HG02678 (cell line): ENCODE data around the gene SEMA4C.
"Not testable (repeated sequence)": the region's sequence is repeated elsewhere in the genome, so short reads cannot be mapped to it uniquely, and the experiment has no call there.

Experiments
- ATAC-seq: cut with Tn5 transposase; IDR thresholded peaks from one replicate; pipeline ENCODE4 v1.9.1; 2021; ENCODE audit warnings: mild to moderate bottlenecking, moderate library complexity; ENCODE audit not compliant: unreplicated experiment

SEMA4C gene

DNA sequence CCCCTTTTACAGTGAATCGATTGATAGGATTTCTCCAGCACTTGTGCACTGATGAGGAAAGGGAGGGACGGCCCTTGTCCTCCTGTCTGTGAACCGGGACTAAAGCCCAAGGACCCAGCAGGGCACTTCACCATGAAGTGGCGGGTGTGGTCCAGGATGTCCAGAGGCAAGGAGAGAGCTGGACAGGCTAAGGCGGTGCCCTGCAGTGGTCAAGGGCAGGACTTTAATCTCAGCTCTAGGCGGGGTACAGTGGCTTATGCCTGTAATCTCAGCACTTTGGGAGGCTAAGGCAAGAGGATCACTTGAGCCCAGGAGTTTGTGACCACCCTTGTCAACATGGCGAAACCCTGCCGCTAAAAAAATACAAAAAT, 28.2 kb upstream of the SEMA4C start:
- no peak for ATAC-seq

DNA sequence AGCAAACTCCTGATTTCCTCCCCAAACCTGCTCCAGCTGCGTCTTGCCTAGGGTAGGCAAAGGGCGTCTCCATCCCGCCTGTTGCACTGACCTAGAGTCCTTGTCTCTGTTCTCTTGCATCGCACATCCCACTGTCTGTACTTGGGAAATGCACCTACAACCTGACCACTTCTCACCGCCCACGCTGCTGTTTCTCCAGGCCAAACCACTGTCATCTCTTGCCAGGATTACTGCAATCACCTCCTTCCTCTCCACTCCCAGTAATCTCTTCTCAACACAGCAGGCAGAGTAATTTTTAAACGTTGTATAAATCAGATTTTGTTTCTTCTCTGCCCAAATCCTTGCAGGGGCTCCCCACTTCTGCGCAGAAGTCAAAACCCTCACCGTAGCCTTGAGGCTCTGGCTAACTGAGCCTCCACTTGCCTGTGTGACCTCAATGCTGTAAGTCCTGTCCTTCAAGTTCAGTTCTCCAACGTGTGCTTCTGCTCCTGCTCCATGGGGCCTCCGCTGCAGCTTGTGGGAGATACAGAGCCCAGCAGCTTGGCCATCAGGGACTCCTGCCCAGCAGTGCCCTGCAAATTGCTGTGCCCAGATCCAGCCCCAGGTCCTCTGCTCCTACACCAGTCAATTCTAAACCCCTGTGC, 27.7 kb upstream of the SEMA4C start:
- no peak for ATAC-seq

DNA sequence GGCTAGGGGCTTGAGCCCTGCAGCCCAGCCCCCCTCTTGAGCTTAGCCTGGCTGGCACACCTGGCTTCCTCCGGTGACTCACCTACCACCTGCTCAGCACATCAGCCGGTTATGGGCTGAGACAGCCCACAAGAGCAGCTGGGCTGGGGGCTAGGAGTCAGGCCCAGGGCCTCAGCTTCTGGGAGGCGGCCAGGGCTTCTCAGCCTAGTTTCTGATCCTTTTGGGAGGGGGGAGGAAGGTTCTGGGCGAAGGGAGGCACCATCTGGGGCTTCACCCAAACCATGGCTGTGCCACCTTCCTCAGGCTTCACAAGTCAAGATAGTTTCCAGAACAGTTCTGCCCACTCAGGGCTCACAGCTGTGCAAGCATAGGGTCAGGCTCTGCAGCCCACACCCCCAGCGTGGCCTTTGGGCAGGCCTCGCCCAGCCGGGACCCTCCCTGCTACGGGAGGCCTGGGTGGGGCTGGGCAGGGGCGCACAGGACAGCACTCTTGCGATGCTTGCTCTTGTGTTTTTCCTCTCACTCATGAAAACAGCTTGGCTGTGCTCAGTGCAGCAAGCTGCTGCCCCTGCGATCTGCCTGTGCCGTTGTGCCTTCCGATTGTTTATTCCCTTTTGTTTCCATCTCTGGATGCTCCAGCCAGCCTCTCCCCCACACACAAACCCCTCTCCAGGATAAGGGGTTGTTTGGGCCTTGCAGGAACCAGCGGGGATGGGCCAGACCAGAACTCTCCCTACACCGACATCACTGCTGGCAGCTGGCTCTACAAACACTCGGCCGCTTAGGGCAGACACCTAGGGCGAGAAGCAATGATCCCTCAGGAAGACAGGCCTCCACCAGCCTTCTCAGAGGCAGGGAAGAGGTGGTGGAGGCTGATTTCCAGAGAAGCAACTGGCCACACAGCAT, 26.1 kb upstream of the SEMA4C start:
- ATAC-seq = no peak

DNA sequence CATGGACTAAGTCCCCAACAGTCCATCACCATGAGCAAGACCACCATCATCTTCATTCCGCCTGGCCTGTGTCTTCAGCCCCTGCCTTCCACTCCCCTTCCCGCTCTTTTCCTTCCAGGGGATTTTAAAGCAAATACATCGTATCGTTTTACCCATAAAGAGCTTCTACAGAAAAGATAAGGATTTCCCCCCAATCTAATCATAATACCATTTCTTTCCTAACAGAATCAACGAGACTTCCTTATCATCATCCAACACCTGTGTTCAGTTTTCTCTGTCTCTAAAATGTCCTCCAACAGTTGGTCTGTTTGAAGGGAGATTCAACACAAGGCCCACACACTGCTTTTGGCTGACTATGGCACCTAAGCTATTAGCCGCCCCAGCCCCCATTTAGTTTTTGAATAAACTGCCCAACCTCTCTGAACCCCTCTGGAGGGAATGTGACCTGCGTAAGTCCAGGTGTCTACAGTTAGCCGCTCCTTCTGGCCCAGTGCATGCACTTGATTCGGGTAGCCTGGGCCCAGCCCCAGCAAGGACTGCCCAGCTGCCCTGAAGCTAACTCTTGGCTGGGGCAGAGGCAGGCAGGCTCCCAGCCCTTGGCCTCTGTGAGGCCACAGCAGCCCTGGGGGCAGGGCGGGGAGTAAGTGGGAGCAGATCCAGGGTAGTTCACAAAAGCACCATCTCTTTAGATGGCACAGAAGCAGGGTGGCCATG, 25.3 kb upstream of the SEMA4C start:
- ATAC-seq = no peak

DNA sequence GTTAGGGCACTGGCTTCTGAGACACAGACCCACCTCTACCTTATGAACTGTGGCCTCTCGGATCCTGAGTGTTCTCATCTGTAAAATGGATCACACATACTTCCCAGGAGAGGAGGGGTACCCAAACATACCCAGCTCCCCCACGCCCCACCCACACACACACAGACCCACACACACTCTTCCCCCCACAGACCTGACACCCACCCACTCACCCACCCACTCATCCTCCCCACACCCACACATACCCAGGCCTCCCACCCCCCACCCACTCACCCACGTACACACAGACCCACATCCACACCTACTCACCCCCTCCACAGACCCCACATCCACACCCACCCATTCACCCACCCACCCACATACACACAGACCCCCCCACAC, 24.3 kb upstream of the SEMA4C start:
- ATAC-seq = no peak

DNA sequence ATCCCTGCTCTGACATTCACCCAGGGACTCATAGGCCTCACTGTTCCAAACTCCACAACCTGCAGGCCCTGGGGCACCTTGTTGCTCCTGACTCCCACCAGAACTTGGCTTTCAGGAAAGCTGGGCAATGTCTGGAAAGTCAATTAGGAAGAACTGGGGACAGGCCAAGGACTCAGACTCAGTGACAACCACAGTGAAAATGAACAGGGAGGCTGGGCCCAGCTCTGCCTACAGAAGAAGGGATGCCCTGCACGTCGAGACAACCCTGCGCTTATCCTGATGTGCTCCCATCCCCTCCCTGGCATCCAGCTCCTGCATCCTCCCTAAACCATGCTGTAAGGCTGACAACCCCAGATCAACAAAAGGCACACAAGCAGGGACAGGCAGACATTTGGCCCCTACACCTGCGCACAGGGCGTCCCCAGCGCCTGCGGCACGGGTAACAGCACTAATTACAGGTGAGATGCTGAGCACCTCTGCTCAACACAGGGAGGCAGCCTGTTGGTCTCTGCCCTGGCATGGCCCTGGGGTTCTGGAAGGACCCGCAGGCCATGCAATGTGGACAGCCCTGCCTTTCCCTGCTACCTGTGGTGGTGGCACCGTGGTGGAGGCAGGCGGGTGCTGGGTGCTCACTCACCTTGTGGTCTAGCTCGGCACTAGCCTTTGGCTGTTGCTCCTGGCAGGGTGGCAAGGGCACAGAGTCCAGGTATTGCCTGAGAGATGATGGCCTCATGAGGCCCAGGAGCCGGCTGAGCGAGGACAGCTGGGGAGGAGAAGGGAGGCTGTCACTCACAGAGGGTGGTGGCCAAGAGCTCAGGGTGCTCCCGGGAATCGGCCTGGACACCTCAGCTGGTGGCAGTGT, 23.6 kb upstream of the SEMA4C start:
- ATAC-seq = no peak

DNA sequence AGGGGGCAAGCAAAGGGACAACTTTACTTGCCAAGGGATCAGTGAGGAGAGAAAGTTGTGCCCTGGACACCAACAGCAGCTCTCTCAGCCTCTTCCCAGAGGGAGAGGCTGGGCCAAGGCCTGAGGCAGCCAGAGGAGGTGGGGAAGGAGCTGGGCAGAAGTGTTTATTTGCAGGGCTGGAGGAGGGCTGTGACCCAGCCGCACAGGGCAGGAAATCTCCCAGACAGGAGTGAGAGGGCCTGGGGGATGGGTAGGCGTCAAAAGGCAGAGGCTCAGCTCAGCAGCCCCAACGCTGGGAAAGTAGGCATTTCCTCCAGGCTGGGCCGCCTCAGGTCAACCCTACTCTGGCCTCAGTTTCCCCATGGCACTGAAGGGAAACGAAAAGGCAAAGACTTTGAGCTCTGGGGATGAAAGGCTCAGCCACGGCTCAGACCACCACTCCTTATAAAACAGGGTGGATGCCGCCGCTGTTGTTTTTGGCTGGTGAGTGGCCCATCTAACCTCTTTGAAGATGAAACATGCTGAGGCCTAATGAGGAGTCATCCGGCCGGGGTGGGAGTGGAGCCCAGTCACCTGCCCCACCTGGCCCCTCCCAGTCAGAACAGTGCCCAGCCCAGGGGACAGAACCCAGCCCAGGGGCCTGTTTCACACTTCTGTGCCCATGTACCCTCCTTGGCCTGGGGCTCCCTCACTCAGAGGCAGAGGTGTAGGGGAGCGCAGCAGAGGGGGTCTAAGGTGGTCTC, 21.9 kb upstream of the SEMA4C start:
- no peak for ATAC-seq

DNA sequence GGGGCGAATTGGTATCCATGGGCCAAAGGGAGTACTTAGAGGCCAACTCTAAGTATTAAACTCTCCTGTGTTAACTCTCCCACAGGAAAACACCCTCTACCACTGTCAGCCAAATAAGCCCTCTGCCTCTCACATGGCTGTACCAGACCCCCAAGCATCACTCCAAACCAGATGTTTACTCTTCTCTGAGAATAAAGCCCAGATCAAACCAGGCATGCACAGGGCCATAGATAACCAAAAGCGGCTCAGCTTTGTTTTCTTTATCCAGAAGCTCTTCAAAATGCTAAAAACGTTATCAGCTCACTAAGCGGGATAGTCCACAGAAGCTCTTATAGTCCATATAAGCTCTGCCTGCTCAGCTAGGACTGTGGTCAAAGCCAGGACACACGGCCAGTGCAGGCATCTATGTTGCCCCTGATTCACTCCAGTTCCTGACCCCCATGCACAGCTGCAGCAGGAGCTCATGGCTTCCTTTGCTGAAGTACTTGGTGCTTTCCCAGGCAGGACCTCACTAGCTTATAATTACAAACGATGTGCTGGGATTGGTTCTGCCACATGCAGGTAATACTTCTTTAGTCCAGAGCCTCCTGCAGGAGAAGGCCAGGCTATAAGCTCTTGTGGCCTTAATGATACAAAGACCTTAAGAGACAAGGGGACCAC, 21.0 kb upstream of the SEMA4C start:
- no peak for ATAC-seq

DNA sequence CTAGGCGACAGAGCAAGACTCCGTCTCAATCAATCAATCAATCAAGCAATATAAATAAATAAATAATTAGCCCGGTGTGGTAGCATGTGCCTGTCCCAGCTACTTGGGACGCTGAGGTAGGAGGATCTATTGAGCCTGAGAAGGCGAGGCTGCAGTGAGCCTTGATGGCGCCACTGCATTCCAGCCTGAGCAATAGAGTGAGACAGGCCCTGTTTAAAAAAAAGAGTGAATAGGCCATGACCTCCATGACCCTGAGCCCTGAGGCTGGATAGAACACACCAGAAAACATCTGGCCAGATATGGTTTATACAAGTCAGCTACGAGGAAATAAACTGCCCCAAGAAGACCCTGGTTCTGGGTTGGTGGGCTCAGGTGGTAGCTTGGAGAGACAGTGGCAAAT, 20.4 kb upstream of the SEMA4C start:
- ATAC-seq = no peak

DNA sequence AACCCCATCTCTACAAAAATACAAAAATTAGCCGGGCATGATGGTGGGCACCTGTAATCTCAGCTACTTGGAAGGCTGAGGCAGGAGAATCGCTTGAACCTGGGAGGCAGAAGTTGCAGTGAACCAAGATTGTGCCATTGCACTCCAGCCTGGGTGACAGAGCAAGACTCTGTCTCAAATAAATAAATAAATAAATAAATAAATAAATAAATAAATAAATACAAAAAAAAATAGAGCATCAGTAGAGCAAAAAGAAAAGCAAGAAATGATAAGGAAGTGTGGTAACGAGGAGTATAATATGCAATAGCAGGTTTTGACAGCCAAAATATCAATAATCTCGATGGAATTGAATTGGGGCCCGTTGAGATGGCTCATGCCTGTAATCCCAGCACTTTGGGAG, 19.6 kb upstream of the SEMA4C start:
- ATAC-seq = not testable (repeated sequence)

DNA sequence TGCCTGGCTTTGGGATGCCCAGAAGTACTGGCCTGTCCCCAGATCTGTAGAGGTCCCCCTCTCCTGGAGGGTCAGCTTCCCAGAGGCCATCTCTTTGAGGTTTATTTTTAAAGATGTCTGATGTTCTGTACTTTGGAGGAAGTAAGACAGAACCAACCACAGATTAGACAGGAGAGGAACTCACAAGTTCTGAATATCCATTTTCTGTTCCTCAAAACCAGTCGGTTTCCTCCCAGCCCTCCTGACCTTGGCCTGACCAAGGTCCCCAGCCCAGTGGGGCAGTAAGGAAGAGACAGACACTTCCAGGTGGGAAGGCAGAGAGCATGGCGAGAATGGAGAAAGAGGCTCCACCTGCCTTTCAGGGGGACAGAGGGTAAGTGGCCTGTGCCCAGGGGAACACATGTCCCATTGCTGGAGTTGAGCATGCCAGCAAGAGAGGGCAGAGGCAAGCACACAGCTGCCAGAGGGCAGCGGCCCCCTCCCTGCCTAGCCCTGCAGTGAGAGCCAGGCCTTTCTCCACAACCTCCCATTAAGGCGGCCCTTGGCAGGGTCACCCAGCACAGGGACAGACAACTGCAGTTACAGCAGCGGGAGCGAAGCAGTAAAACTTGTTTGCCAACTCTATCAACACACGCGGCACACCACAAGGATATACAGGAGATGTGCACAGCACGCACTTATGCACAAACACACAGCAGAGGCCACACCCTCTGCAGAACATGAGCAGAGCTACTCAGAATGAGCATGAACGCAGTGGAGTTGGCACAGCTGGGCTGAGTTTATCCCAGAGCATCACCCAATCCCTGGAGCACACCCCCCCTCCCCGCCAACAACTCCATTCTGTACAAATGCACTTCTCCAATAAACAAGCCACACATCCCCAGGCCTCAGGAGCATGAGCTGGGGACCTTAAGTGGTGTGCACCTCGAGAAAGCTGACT, 18.5 kb upstream of the SEMA4C start:
- no peak for ATAC-seq

DNA sequence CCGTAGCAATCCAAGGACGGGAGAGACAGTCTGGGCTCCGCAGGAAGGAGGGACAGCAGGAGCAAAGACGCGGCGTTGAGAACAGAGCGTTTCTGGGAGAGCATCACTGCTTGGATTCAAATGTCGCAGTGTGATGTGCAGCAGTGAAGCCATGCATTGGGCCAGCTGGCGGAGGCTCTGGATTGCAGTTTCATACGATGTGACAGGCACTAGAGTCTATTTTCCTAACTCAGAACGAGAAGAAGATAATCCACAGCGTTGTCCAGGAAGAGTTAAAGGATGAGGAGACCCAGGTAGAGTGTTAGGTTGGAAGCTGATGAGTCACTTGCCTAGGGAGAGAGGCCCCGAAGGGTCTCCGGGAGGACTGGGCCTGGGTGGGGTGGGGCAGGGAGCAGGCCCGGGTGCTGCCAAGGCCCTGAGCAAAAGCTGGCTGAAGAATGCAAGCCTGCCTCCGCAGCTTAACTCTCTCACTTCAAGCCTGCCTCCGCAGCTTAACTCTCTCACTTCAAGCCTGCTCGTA, 17.7 kb upstream of the SEMA4C start:
- no peak for ATAC-seq

DNA sequence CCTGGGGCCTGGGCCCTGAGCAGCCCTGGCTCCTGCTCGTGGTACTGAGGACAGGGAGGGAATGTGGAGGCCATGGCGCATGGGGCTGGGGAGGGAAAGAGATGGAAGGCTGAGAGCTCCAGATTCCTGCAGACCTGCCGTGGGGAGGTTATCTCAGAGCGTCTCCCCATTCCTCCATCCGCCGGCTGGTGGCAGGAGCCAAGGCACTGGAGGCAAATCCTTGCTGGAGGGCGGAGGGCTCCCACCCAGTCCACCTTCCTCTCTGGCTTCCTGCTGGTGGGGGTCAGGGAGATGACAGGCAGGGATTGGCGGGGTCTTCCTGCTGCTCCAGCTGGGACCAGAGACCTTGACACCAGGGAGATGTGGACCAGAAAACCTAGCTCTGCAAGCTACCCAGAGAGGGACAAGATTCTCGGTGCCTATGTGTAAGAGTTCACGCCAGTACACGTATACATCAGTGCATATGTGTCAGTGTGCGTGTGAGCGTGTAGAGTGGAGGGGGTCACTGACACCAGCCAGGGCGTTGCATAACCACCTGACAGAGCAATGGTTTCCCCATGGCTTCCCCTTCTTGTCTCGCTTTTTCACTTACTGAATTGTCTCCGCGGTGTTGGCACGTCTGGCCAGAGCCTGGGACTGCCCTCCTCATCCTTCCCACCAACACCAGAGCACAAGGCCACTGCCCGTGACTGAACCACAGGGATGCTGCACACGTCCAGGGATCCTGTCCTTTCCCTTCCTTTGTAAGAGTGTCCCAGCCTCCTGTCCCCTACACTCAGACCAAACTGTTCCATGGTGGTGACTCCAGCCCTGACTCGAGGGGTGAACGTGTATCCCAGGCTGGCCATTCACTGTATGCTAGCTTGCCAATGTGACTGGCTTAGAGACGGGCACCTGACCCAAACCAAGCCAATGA, 15.8 kb upstream of the SEMA4C start:
- ATAC-seq = no peak

DNA sequence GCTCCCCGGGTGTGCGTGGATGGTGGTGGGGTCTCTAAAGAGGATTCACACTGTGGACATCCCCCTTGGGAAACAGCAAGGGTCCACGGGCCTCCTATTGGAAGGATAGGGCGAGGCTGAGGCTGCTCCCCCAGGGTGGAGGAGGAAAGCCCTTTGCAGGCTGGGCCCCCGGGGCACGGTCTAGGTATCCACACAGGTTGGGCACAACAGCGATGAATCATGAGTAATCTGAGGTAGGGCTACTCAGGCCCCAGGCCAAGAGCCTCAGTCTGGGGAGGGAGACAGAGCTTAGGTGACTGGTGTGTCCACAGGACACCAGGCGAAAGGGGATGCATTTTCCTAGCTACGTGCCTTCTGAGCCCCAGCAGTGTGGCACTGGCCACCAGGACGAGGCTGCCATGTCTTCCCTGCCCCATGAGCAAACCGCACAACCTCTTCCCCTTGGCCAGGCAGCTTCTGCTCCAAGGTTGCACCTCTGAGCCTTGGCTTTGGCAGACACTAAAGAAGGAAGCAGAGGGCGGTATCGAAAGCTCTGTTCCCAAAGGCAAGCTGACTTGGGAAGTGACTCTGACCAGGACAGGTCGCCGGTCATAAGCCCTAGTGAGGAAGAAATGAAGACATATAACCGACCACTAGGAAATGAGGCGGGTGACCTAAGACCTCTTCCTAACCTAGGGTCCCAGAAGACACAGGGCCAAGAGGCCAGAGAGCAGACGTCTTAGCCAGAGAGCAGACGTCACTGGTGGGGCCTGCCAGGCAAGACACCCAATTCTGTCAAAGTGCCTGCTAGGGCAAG, 14.6 kb upstream of the SEMA4C start:
- no peak for ATAC-seq

DNA sequence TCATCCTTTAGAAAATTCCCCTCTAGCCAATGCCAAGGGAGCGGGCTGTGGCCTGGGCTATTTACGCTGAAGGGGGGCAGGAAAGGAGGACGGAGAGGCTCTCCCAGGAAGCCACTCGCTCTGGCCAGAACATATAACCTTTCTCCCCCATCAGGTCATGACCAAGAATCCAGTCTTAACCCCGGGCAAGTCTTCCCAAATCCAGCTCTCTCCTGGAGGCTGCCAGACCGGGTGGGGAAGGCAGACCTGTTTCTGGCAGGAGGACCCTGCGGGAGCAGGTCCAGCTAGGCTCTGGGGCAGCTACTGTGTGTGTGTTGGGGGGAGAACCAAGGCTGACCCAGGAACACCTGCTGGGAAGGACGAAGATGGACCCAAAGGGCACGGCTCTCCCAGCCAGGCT, 13.4 kb upstream of the SEMA4C start:
- no peak for ATAC-seq

DNA sequence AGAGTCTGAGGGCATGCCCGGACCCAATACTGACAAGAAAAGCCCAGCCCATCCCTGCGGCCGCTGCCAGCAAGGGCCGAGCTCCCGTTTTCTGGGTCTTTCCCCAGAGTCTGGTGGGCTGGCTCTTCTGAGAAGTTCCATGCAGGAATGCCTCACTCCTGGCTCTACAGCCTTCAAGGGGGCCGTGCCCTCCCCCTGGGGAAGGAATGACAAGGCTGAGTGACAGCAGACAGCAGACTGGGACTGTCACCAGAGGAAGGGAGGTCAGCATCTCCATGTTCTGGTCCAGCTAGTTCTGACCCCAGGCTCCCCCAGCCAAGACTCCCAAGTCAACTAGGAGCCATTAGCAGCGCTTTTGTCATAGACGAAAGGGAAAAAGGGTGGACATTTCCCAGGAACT, 13.0 kb upstream of the SEMA4C start:
- no peak for ATAC-seq

DNA sequence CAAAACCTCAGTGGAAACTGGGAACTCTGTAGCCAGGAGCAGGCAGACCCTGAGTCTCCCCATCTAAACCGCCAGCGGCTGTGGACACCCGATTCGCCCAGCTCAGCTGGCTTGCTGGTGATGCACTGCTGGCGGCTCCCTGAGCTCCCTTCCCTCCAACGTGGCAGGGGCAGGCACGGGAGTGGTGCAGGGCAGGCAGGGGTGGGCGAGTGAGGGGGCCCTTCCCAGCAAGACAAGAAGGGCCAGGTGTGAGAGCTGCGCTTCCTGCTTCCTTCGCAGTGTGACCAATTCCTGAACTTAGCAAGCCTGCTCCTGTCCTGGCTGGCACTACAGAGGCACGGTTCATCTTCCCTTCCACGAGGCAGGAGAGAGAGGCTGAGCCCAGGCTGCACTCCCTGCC, 12.3 kb upstream of the SEMA4C start:
- no peak for ATAC-seq
